HepG2 (cell line): ENCODE results near the gene APOA1. TPM values are rescaled to one million over a fixed set of nuclear protein-coding genes. Genes with fewer than 3 reads are reported as not detected.

ENCODE experiments used
- ATF7 ChIP-seq, 2 experiments: fragments of 450-650 bp in 1 of 2; sonication (generic) in 1 of 2; formaldehyde crosslinking in 1 of 2; IDR thresholded peaks; 2 replicates each; pipeline versions ENCODE4 v1.4.0 to v1.6.1; 2016 to 2020; ENCODE audit warnings: antibody characterized with exemption in 1 of 2, mild to moderate bottlenecking in 1 of 2, missing genetic modification reagents in 1 of 2
- BCL6 ChIP-seq: IDR thresholded peaks from 2 replicates; pipeline ENCODE4 v1.6.1; 2016; ENCODE audit warnings: missing genetic modification reagents, missing compliant biosample characterization
- DRAP1 ChIP-seq: IDR thresholded peaks from 2 replicates; pipeline ENCODE4 v1.6.1; 2016; ENCODE audit warnings: missing genetic modification reagents, missing compliant biosample characterization
- ERF ChIP-seq: IDR thresholded peaks from 2 replicates; pipeline ENCODE4 v1.6.1; 2018; ENCODE audit warnings: missing biosample characterization, missing genetic modification reagents
- ETV5 ChIP-seq: IDR thresholded peaks from 2 replicates; pipeline ENCODE4 v1.6.1; 2018; ENCODE audit warnings: missing biosample characterization, missing genetic modification reagents, inconsistent platforms, borderline replicate concordance
- HCFC1 ChIP-seq: fragments of 150-350 bp; IDR thresholded peaks from 2 replicates; pipeline ENCODE4 v1.6.1; 2014; ENCODE audit warnings: low read depth, low read length
- HHEX ChIP-seq: IDR thresholded peaks from 2 replicates; pipeline ENCODE4 v1.6.1; 2016; ENCODE audit warnings: control low read depth
- HNF4G ChIP-seq, 2 experiments: sonication (generic) in 1 of 2; formaldehyde crosslinking in 1 of 2; IDR thresholded peaks; 2 replicates each; pipeline versions ENCODE4 v1.4.0 to v1.6.1; 2011 to 2020; ENCODE audit warnings: borderline replicate concordance in 2 of 2, low read depth in 2 of 2, mild to moderate bottlenecking in 2 of 2, low read length in 1 of 2, missing genetic modification reagents in 1 of 2, moderate library complexity in 1 of 2
- KDM2A ChIP-seq: sonication (generic); formaldehyde crosslinking; IDR thresholded peaks from 2 replicates; pipeline ENCODE4 v1.4.0; 2020; ENCODE audit warnings: low read depth, missing genetic modification reagents, borderline replicate concordance
- MBD4 ChIP-seq: IDR thresholded peaks from 2 replicates; pipeline ENCODE4 v1.6.1; 2012; ENCODE audit warnings: low read length, inconsistent platforms, borderline replicate concordance
- NFYB ChIP-seq: sonication (generic); formaldehyde crosslinking; IDR thresholded peaks from 2 replicates; pipeline ENCODE4 v1.4.0; 2020; ENCODE audit warnings: missing genetic modification reagents
- PBX3 ChIP-seq: sonication (generic); formaldehyde crosslinking; IDR thresholded peaks from 2 replicates; pipeline ENCODE4 v1.8.1; 2023; ENCODE audit warnings: missing genetic modification reagents, inconsistent platforms, borderline replicate concordance
- POGZ ChIP-seq: sonication (generic); formaldehyde crosslinking; IDR thresholded peaks from 2 replicates; pipeline ENCODE4 v1.4.0; 2020; ENCODE audit warnings: mild to moderate bottlenecking, missing genetic modification reagents
- PRMT3 ChIP-seq: sonication (generic); formaldehyde crosslinking; IDR thresholded peaks from 2 replicates; pipeline ENCODE4 v1.8.1; 2022; ENCODE audit warnings: low read depth, mild to moderate bottlenecking, moderate library complexity, missing genetic modification reagents, borderline replicate concordance
- RBM22 ChIP-seq: fragments of 200-400 bp; formaldehyde crosslinking; optimal IDR thresholded peaks from 2 replicates; pipeline ENCODE3; 2017; ENCODE audit warnings: mild to moderate bottlenecking, low read length, moderate library complexity
- ZBTB34 ChIP-seq: sonication (generic); formaldehyde crosslinking; IDR thresholded peaks from 2 replicates; pipeline ENCODE4 v1.8.0; 2022; ENCODE audit warnings: mild to moderate bottlenecking, missing genetic modification reagents
- ZBTB39 ChIP-seq: sonication (generic); formaldehyde crosslinking; IDR thresholded peaks from 2 replicates; pipeline ENCODE4 v1.5.0; 2020; ENCODE audit warnings: missing genetic modification reagents
- ZNF33B ChIP-seq: sonication (generic); formaldehyde crosslinking; IDR thresholded peaks from 2 replicates; pipeline ENCODE4 v1.5.1; 2020; ENCODE audit warnings: mild to moderate bottlenecking, missing genetic modification reagents
- ZNF343 ChIP-seq: sonication (generic); formaldehyde crosslinking; IDR thresholded peaks from 2 replicates; pipeline ENCODE4 v1.4.0; 2020; ENCODE audit warnings: mild to moderate bottlenecking, missing genetic modification reagents
- ZNF775 ChIP-seq: sonication (generic); formaldehyde crosslinking; IDR thresholded peaks from 2 replicates; pipeline ENCODE4 v1.4.0; 2020; ENCODE audit warnings: missing genetic modification reagents, mild to moderate bottlenecking, moderate library complexity, borderline replicate concordance
- ZSCAN9 ChIP-seq: IDR thresholded peaks from 2 replicates; pipeline ENCODE4 v1.6.1; 2016; ENCODE audit warnings: borderline replicate concordance
- polyA plus RNA-seq, 8 experiments: library from polyadenylated mRNA; depleted of rRNA in 3 of 8; stranded (reverse) in 7 of 8; unstranded in 1 of 8; fragments of >200 nt; fragmentation: Illumina TruSeq in 4 of 8; extraction: Trizol in 4 of 8; gene quantifications; 2 replicates each; pipeline versions ENCODE4 v1.2.1 to v1.2.3, GENCODE V29; 2011 to 2016; ENCODE audit warnings: low read depth in 4 of 8, missing spikeins in 1 of 8, mixed read lengths in 1 of 8; ENCODE audit not compliant: insufficient read depth in 1 of 8
- total RNA-seq, 5 experiments: library from RNA; depleted of rRNA; stranded (reverse); fragments of >200 nt; fragmentation: Illumina TruSeq; extraction: Trizol; gene quantifications; 2 replicates each; pipeline ENCODE4 v1.2.3, GENCODE V29; 2016; ENCODE audit warnings: low read depth in 1 of 5
- TF ChIP-seq, protein P1 (sequence below): sonication (generic); formaldehyde crosslinking; IDR thresholded peaks from 2 replicates; pipeline ENCODE4 v1.4.0; 2020; ENCODE audit warnings: missing genetic modification reagents

The APOA1 gene
- total and polyA plus RNA-seq, 2 of the 13 experiments (the other 11 are each of a cell fraction or from before 2014, with no cell fraction given), result 1,973 to 5,485 TPM

DNA sequence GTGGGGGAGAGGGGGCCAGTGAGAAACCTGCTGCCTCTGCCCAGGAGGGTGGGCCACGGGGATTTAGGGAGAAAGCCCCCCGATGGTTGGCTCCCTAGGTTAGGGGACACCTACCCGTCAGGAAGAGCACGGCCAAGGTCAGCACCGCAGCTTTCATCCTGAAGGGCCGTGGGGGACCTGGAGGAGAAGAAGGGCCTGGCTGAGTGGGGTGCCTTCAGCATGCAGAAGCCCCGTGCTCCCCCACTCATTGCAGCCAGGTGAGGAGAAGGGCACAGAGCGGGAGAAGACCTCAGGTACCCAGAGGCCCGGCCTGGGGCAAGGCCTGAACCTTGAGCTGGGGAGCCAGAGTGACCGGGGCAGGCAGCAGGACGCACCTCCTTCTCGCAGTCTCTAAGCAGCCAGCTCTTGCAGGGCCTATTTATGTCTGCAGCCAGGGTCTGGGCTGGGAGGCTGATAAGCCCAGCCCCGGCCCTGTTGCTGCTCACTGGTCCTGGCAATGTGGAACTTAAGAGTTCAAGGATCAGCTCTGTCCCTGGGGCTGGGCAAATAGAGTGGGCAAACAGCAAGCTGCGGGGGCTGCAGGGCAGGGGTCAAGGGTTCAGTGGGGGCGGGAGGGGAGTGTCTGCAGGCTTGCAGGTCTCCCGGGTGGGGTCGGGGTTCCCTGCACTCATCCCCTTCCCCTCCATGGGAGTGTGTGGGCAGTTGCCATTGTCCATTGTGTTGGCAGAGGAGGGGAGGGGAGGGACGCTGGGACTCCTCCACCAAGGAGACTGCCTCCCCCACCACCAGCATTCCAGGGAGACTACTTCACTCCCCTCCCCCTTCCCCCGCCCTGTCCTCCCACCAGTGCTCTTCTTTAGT is at the start of gene APOA1 (continued):
- TF ChIP-seq ZNF33B, result peak; percentile 92; the same call in 1 of the 2 replicates
- peak; percentile 58 for TF ChIP-seq NFYB (CRISPR knock-in tag)
- TF ChIP-seq HNF4G (IDR thresholded peaks at IDR 0.05; ENCODE audit: borderline replicate concordance, low read depth, low read length), result peak; percentile 95
- peak; percentile 91 for TF ChIP-seq HNF4G (CRISPR knock-in tag; IDR thresholded peaks at IDR 0.05; ENCODE audit: borderline replicate concordance, low read depth)
- TF ChIP-seq PRMT3 (CRISPR knock-in tag), result no peak
- TF ChIP-seq PBX3 (CRISPR knock-in tag), result 0 out of 2 replicates have a peak, but pooled peaks have one; percentile 21
- TF ChIP-seq DRAP1 (CRISPR knock-in tag), result peak; percentile 99
- TF ChIP-seq KDM2A (CRISPR knock-in tag), result peak; percentile 62; the same call in 1 of the 2 replicates
- no peak for TF ChIP-seq POGZ (CRISPR knock-in tag)
- no peak for TF ChIP-seq ATF7 (IDR thresholded peaks at IDR 0.05)
- TF ChIP-seq ATF7 (CRISPR knock-in tag; IDR thresholded peaks at IDR 0.05), result peak; percentile 44; the same call in 1 of the 2 replicates
- peak; percentile 88 for TF ChIP-seq RBM22
- peak; percentile 82 for TF ChIP-seq ERF
- TF ChIP-seq ETV5 (CRISPR knock-in tag), result peak; percentile 23; the same call in 1 of the 2 replicates
- 0 out of 2 replicates have a peak, but pooled peaks have one; percentile 22 for TF ChIP-seq ZSCAN9 (CRISPR knock-in tag)
- TF ChIP-seq, protein P1, sequence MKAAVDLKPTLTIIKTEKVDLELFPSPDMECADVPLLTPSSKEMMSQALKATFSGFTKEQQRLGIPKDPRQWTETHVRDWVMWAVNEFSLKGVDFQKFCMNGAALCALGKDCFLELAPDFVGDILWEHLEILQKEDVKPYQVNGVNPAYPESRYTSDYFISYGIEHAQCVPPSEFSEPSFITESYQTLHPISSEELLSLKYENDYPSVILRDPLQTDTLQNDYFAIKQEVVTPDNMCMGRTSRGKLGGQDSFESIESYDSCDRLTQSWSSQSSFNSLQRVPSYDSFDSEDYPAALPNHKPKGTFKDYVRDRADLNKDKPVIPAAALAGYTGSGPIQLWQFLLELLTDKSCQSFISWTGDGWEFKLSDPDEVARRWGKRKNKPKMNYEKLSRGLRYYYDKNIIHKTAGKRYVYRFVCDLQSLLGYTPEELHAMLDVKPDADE (CRISPR knock-in tag), result no peak
- TF ChIP-seq ZNF343 (CRISPR knock-in tag), result peak; percentile 91
- TF ChIP-seq ZBTB34 (CRISPR knock-in tag), result peak; percentile 71; the same call in 1 of the 2 replicates
- peak; percentile 85 for TF ChIP-seq BCL6 (CRISPR knock-in tag)
- no peak for TF ChIP-seq HCFC1
- TF ChIP-seq HHEX (CRISPR knock-in tag), result peak; percentile 51; the same call in 1 of the 2 replicates
- TF ChIP-seq MBD4, result no peak
- no peak for TF ChIP-seq ZNF775 (CRISPR knock-in tag)
- TF ChIP-seq ZBTB39 (CRISPR knock-in tag), result peak; percentile 82; the same call in 1 of the 2 replicates
